ENCODE results near the gene WWC1.
"Not testable (repeated sequence)": the region's sequence is repeated elsewhere in the genome, so short reads cannot be mapped to it uniquely, and the experiment has no call there.

WWC1 gene

GRCh38 chr5:168307925-168308584 lies 16.6 kb downstream of the WWC1 start:
- no peak for DNase-seq

GRCh38 chr5:168308976-168309598 lies 17.6 kb downstream of the WWC1 start:
- no peak for DNase-seq

DNA sequence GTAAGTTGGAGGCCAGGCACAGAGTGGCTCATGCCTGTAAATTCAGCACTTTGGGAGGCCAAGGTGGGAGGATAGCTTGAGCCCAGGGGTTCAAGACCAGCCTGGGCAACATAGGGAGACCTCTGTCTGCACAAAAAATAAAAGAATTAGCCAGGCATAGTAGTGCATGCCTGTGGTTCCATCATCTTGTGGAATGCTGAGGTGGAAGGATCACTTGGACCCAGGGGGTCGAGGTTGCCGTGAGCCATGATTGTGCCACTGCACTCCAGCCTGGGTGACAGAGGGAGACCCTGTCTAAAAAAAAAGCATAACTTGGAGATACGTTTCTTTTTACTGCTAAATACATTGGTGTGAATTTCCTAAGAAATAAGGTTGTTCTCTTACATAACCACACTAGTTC lies 19.1 kb downstream of the WWC1 start:
- DNase-seq: not testable (repeated sequence)

- no peak for DNase-seq
Measured at GRCh38 chr5:168311061-168311566, 19.7 kb downstream of the WWC1 start.

DNA sequence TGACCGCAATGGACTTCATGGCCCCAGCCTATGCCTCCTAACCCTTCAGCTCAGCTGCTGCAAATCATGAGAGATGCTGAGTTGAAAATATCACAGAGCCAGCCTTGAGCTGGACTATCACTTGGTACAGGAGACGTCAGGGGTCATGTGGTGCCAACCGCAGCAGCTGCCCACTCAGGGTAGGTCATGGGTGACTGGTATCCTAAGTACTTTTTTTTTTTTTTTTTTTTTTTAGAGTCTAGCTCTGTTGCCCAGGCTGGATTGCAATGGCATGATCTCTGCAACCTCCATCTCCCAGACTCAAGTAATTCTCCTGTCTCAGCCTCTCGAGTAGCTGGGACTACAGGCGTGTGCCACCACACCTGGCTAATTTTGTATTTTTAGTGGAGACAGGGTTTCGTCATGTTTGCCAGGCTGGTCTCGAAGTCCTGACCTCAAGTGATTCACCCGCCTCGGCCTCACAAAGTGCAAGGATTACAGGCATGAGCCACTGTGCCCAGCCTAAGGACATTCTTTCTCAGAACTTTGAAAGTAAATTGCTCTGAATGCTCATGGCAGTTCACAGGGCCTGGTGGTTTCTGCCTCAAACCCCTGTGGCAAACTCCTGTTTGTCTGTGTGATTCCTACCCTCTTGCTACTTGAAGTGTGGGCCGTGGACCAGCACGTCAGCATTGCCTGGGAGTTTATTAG lies 21.3 kb downstream of the WWC1 start:
- DNase-seq: no peak

DNA sequence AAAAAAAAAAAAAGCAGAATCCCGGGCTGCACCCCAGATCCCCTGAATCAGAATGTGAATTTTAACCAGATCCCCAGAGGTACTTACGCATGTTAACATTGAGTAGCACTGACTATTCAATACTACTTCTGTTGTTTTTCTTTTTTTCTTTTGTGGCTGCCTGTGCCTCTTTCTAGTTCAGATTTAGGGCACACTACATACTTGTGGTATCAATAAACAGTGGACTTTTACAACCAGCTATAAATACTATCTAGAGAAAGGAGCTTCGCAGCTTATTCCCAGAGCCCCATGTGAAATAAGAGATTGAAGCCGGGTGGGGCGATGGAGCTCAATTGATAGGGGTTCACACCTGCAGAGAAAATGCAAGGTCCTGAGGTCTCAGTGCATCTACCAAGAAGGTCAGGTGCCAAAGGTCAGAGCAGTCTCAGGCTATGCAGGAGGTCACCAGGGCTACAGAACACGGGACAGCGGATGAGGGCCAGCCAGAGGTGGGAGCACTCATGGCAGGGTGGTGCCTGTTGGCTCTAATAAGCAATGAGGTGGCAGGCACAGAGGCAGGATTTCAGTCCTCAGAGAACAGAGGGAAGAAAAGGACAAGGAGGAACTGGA lies 22.3 kb downstream of the WWC1 start:
- DNase-seq: no peak

- DNase-seq: no peak
Measured at GRCh38 chr5:168314735-168315411, 23.4 kb downstream of the WWC1 start.

- DNase-seq: peak in 6 of 56 donors; percentile 17 to 44 (median 25)
Measured at GRCh38 chr5:168315416-168316138, 24.1 kb downstream of the WWC1 start.

DNA sequence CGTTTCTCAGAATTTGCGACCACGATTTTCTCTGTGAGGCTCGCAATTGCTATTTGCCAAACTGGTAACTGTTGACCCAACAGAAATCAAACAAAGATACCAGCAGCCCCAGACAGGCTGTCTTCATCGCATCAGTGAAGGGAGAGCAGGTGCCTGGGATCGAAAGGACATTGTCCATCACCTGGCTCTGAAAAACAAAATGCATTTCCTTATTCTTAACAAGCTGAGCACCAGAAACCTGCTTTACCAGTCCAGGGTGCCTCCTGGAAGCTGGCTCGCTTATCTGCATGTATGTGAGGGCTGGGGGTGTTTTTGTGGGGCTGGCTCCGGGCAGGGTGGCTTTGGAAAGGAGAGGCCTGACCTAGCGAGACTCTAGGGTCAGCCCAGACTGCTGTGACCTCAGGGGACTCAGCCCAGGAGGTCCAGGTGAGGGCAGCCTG lies 24.7 kb downstream of the WWC1 start:
- DNase-seq: no peak

DNA sequence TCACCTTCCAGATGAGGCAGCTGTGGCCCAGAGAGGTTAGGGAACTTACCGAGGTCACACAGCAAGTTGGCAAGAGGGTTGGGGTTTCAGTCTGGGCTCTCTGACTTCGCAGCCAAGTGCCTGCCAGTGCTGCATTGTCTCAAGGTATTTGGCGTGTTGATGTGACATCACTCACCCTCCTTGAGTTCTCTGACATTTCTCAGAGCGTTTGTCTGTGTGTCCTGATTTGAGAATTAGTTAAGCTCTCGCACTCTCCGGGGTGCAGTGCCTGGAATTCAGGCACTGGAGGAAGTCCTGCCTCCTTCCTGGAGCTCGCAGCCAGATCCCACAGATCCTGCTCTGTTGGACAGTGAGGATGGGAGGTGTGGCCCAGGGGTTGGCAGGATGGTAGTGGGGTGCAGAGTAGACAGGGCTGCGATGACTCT lies 25.7 kb downstream of the WWC1 start:
- peak in 17 of 56 donors; percentile 7 to 67 (median 29) for DNase-seq

- DNase-seq: no peak
Measured at GRCh38 chr5:168317521-168318147, 26.2 kb downstream of the WWC1 start.

DNA sequence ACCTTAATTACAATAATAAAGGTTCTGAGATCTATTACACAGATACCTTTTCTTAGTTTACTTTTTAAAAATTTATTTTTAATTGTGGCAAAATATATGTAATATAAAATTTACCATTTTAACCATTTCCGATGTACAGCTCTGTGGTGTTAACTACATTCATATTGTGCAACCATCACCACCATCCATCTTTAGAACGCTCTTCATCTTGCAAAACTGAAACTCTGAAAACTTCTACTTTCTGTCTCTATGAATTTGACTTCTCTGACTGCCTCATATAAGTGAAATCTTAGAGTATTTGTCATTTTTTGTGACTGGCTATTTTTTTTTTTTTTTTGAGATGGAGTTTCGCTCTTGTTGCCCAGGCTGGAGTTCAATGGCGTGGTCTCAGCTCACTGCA lies 26.8 kb downstream of the WWC1 start:
- DNase-seq: no peak

DNA sequence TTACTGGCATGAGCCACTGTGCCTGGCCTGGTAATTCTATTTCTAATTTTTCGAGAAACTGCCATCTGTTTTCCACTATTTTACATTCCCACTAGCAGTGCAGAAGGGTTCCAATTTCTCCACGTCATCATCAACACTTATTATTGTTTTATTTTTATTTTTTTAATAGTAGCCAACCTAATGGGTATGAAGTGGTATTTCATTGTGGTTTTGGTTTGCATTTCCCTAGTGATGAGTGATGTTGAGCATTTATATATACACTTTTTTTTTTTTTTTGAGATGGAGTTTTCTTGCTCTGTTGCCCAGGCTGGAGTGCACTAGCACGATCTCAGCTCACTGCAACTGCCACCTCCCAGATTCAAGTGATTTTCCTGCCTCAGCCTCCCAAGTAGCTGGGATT lies 28.3 kb downstream of the WWC1 start:
- DNase-seq: no peak

DNA sequence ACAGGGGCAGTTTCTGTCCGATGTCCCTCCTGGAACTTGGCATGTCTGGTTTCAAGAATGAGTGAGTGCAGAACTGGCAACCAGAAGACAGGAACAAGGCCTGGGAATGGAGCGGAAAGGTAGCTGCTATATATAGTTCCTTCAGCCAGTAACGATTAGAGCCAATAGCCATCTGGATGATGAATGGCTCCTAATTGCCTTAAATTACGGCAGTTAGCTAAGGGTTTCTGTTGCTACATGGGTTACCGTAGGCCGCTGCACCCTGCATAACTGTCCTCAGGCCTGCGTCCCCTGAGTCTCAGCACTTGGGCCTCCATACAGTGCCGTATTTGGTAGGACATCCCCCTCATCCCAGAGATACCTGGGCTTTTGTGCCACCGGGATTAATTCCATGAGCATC lies 29.4 kb downstream of the WWC1 start:
- no peak for DNase-seq

- DNase-seq: no peak
Measured at GRCh38 chr5:168324859-168325630, 33.6 kb downstream of the WWC1 start.

DNA sequence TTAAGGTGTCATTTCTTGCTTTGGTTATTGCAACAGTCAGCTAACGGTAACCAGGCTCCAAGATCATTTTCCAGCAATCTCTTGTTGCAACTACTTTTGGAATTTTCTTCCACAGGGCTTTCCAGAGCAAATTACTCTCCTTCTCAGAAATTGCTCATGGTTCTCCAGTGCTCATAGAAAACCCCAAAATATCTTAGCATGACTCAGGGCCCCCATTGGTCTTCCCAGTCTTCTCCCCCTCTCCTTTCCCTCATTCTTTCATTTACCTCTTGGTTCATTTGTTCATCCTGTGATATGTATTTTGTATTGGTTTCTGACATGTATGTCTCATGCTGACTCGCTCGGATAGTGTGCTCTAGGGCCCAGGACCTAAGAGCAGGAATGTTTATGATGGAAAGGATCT lies 35.6 kb downstream of the WWC1 start:
- no peak for DNase-seq

GRCh38 chr5:168327451-168327850 lies 36.0 kb downstream of the WWC1 start:
- no peak for DNase-seq

DNA sequence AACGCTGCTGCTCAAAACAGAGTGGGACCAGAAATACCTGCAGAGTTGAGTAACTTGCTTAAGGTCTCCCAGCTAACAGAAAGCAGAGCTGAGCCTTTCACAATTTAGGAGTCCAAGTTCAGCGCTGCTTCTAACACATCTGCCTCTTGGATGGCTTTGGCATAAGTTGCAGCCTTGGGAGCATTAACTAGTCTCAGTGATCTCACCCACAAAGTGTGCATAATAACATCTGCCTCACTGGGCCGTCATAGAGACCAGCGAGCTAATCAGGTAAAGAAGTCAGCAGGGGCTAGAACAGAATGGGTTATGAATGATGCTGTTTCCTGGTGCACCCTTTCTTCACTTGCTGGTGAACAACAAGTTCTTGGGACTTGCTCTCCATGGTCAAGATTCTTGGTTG lies 36.5 kb downstream of the WWC1 start:
- DNase-seq: no peak

DNA sequence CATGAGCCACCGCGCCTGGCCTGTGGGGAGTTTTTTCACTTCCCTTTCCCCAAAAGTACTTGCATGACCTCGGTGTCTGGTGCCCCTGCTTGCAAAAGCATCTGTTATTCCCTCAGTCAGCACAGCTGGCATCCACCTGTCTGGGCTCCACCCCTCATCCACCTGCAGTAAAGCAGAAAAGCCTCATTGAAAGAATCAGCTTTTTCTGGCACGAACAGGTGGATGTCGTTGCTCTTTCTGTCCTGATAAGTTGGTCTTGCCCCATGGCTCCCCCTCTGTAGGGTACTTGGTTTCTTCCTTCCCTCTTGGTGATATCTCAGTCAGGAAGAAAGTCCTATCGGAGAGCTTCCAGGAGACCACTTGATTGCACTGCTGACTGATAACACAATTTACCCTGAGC lies 37.4 kb downstream of the WWC1 start:
- DNase-seq: peak in 1 of 56 donors; percentile 5

Measured in nucleus accumbens (tissue), 56 donors.